GM23248 (cell line): ENCODE measurements around the gene STXBP3.

Experiments
- EZH2 ChIP-seq: fragments of 200-600 bp; sonication (generic); IDR thresholded peaks from 2 replicates; pipeline ENCODE4 v1.6.1; 2018; ENCODE audit warnings: antibody characterized with exemption, mild to moderate bottlenecking; ENCODE audit not compliant: insufficient read depth, poor library complexity, severe bottlenecking
- EZH2phosphoT487 ChIP-seq: fragments of 200-600 bp; sonication (generic); IDR thresholded peaks from 2 replicates; pipeline ENCODE4 v1.6.1; 2018; ENCODE audit warnings: antibody characterized with exemption, moderate library complexity, mild to moderate bottlenecking, low read depth; ENCODE audit not compliant: insufficient read depth

- TF ChIP-seq EZH2phosphoT487 (no peak), EZH2 (no peak)
These were observed 33.0 kb downstream of the STXBP3 start for GRCh38 chr1:108779455-108779854.
